Measurements from ENCODE around the gene TMEM217.

Gene TMEM217

DNA sequence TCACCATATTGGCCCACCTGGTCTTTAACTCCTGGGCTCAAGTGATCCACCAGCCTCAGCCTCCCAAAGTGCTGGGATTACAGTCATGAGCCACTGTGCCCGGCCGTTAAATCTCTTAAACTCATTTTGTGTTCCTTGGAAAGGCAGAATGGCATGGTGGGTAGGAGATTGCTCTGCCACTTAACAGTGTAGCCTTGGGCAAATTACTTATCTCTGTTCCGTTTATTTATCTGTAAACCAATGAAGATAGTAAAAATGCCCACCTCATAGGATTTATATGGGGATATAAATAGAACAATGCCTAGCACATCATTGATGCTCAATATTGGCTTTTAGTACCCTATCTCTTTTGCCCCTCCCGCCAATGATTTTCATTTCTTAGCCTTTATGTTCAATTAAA is 95.2 kb downstream of the TMEM217 start:
- TF ChIP-seq REST (IDR thresholded peaks at IDR 0.05; ENCODE audit: insufficient read depth in 1 of 2, low read depth in 2 of 2, low read length in 2 of 2) (no peak), SIN3A (IDR thresholded peaks at IDR 0.05; ENCODE audit: borderline replicate concordance, insufficient read depth, low read length) (no peak), TAF1 (IDR thresholded peaks at IDR 0.05; ENCODE audit: borderline replicate concordance, insufficient read depth, low read length) (no peak), POLR2AphosphoS5 (IDR thresholded peaks at IDR 0.05; ENCODE audit: low read depth, low read length) (no peak), FOXP2 (optimal IDR thresholded peaks at IDR 0.05; ENCODE audit: borderline replicate concordance, extremely low read depth, extremely low read length, insufficient read depth) (no peak)
